ENCODE measurements around the gene AATF.

GRCh38 chr17:36934144-36934691 lies 14.5 kb upstream of the AATF start:
- TF ChIP-seq, protein P1, sequence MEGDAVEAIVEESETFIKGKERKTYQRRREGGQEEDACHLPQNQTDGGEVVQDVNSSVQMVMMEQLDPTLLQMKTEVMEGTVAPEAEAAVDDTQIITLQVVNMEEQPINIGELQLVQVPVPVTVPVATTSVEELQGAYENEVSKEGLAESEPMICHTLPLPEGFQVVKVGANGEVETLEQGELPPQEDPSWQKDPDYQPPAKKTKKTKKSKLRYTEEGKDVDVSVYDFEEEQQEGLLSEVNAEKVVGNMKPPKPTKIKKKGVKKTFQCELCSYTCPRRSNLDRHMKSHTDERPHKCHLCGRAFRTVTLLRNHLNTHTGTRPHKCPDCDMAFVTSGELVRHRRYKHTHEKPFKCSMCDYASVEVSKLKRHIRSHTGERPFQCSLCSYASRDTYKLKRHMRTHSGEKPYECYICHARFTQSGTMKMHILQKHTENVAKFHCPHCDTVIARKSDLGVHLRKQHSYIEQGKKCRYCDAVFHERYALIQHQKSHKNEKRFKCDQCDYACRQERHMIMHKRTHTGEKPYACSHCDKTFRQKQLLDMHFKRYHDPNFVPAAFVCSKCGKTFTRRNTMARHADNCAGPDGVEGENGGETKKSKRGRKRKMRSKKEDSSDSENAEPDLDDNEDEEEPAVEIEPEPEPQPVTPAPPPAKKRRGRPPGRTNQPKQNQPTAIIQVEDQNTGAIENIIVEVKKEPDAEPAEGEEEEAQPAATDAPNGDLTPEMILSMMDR (IDR thresholded peaks at IDR 0.05; ENCODE audit: low read depth, low read length) = no peak
- no peak for TF ChIP-seq MAX (IDR thresholded peaks at IDR 0.05; ENCODE audit: low read depth, low read length)

Data from NB4 (cell line).